HAP-1 (cell line): ENCODE measurements around the gene LCN12.

Experiments used
- DNase-seq, 2 experiments: peaks; one replicate each; pipeline ENCODE4 v3.0.0-alpha.2; 2016 to 2020; ENCODE audit warnings: low spot score in 2 of 2
- H3K27me3 ChIP-seq: fragments of 250-450 bp; sonication (Bioruptor Pico); 2 replicates; pipeline ENCODE4 v1.5.1; 2020; ENCODE audit warnings: low read depth, mild to moderate bottlenecking, moderate library complexity
- H3K36me3 ChIP-seq: fragments of 250-450 bp; sonication (Bioruptor Pico); replicated peaks from 2 replicates; pipeline ENCODE4 v1.5.1; 2020; ENCODE audit warnings: mild to moderate bottlenecking
- H3K4me1 ChIP-seq: fragments of 250-450 bp; sonication (Bioruptor Pico); 2 replicates; pipeline ENCODE4 v1.5.1; 2020; ENCODE audit warnings: mild to moderate bottlenecking
- H3K4me3 ChIP-seq: fragments of 250-450 bp; sonication (Bioruptor Pico); 2 replicates; pipeline ENCODE4 v1.5.1; 2020; ENCODE audit warnings: mild to moderate bottlenecking, moderate library complexity
- H3K9me3 ChIP-seq: fragments of 250-450 bp; sonication (Bioruptor Pico); 2 replicates; pipeline ENCODE4 v1.5.1; 2020; ENCODE audit warnings: mild to moderate bottlenecking, moderate library complexity
- in situ Hi-C: fragments of 300-500 bp; cut with MboI; formaldehyde crosslinking; loops from 3 replicates; pipeline ENCODE4 v1.14.3; 2020; ENCODE audit warnings: low sequenced_read_pairs, inconsistent platforms, mixed read lengths

The LCN12 gene

DNA sequence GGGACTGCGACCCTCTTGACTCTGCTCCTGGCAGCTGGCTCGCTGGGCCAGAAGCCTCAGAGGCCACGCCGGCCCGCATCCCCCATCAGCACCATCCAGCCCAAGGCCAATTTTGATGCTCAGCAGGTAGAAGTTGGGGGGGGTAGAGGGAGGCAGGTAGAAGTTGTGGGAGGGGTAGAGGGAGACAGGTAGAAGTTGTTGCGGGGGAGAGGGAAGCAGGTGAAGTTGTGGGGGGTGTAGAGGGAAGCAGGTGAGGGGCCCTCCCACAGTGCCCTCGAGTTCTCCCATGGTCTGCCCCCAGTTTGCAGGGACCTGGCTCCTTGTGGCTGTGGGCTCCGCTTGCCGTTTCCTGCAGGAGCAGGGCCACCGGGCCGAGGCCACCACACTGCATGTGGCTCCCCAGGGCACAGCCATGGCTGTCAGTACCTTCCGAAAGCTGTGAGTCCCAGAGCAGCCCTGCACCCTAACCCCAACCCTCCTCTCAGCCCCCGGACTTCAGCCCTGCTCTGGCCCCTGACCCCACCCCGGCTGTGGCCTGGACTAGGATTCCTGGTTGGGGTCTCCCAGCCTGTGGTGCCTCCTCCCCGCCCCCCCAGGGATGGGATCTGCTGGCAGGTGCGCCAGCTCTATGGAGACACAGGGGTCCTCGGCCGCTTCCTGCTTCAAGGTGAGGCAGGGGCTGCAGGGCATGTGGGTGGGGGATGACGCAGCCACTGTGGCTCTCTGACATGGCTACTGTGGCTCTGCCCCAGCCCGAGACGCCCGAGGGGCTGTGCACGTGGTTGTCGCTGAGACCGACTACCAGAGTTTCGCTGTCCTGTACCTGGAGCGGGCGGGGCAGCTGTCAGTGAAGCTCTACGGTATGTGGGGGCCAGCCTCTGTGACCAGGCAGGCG, 6.5 kb upstream of the LCN12 start:
- in situ Hi-C loops, result no loop called here
- H3K9me3 ChIP-seq, result no peaks in the 10 kb centered on the region
- peaks cover 25% of the 10 kb centered on the region for H3K4me1 ChIP-seq
- H3K36me3 ChIP-seq, result peaks cover 24% of the 10 kb centered on the region
- H3K27me3 ChIP-seq, result no peaks in the 10 kb centered on the region
- H3K4me3 ChIP-seq, result no peak overlapping the region
- DNase-seq, result no peak

DNA sequence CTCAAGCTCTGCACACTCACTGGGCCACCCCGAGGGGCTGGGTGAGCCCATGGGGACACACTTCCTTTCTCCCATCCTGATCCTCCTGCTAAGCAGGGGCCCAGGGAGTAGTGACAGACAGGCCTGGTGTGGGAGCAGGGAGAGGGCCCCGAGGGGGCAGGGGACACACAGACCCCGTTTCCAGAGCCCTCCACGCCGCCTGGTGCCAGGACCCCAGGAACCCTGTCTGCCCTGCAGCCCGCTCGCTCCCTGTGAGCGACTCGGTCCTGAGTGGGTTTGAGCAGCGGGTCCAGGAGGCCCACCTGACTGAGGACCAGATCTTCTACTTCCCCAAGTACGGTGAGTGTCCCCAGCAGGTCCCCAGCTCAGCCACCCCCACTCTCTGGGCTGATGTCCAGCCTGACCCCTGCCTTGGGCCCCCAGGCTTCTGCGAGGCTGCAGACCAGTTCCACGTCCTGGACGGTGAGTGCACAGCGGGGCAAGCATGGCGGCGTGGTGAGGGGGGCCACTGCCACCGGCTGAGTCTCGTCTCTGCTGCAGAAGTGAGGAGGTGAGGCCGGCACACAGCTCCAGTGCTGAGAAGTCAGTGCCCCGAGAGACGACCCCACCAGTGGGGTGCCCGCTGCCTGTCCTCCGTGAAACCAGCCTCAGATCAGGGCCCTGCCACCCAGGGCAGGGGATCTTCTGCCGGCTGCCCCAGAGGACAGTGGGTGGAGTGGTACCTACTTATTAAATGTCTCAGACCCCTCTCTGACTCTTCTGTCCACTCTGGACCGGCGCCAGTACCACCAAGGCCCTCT, 5.6 kb upstream of the LCN12 start:
- no peak for DNase-seq
- no peak overlapping the region for H3K4me3 ChIP-seq
- no peaks in the 10 kb centered on the region for H3K9me3 ChIP-seq
- no peaks in the 10 kb centered on the region for H3K27me3 ChIP-seq
- H3K36me3 ChIP-seq, result peaks cover 15% of the 10 kb centered on the region
- in situ Hi-C loops, result no loop called here
- H3K4me1 ChIP-seq, result peaks cover 25% of the 10 kb centered on the region

DNA sequence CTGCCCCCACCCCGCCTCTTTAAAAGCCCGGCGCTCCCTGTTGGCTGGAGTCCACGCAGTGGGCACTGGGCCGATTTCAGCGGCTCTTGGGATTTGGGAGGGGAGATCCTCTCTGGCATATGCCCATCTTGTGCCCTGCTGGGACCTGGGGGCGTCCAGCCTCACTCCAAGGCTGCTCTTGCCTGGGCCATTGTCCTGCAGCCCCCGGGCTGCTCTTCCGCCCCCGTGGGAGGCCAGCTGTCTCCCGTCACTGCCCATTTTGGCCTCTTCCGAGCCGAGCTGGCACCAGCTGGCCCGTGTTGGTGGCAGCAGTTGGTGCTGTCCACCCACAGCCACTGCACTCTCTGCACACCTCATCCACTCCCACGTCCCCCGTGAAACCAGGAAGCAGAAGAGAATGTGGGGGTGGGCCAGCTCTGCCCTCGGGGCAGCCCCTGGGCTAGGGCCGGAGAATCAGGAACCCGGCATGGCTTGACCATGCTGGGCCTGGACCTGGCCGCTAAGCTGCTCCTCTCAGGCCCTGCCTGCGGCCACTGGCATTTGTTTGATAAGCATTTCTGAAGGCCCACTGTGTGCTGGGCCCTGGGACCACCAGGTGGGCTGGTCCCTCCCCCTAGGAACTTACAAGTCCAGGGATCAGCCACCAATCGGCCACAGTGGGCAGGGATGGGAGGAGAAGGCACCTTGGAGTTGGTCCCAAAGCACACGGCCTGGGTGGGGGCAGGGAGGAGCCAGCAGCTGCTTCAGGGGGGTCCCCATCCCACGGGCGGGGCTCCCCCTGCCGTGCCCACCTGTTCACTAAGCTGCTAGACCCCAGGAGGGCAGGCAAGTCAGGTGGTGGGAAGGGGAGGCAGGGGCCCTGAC, 4.8 kb upstream of the LCN12 start:
- Histone ChIP-seq H3K4me1 (peaks cover 25% of the 10 kb centered on the region), H3K27me3 (no peaks in the 10 kb centered on the region), H3K36me3 (peaks cover 7% of the 10 kb centered on the region), H3K9me3 (no peaks in the 10 kb centered on the region), H3K4me3 (no peak overlapping the region)
- no peak for DNase-seq
- in situ Hi-C loops, result no loop called here

DNA sequence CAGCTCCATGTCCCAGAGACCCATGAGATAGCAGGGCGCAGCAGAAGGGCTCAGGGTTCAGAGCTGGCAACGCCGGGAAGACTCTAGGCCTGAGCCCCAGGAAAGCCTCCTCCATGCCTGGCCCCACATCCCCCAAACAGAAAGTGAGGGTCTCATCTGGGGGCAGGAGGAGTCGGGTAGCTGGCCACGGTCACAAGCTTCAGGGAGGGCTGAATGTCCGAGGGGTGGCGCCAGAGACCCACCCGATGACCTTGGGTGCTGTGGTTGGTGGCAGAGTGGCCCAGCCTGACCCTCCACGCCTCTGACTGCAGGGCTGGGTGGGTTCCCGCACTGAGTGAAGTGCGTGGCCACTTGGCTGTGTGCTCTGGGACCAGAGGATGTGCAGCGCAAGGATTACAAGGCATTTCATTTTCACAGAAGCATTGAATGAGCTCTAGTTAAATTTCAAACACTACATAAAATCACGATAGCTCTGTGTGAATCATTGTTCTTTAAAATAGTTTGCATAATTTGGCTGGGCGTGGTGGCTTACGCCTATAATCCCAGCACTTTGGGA, 4.0 kb upstream of the LCN12 start:
- no peaks in the 10 kb centered on the region for H3K9me3 ChIP-seq
- H3K27me3 ChIP-seq, result no peaks in the 10 kb centered on the region
- H3K4me3 ChIP-seq, result no peak overlapping the region
- peaks cover 25% of the 10 kb centered on the region for H3K4me1 ChIP-seq
- no peaks in the 10 kb centered on the region; the same call in 1 of the 2 replicates for H3K36me3 ChIP-seq
- in situ Hi-C loops, result no loop called here
- peak; percentile 65 to 78 for DNase-seq

DNA sequence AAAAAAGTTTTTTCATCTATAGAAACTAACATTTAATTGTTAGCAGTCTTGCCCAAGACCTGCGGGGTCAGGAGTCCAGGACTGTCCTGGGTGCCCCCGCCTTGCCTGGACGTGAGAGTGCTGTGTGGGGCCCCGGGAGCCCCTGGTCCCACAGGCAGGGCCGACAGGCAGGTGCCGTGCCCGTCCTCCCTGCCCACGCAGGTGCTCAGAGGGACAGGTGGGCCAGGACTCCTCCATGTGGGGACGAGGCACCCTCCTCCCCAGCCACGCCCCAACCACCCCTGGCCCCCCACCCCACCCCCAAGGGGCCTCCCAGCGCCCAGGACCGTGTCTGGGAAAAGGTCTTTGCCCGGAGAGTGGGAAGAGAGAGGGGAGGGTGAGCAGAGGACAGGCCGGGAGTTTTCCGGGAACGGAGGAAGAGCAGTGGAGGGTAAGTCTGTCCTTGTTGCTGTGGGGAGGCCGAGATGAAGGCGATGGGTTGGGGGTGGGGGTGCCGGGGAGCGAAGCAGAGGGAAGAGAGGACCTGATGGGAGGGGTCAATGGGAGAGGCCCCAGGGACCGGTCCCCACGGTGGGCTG, 2.7 kb upstream of the LCN12 start:
- peak overlapping the region; percentile 54 for H3K4me3 ChIP-seq
- no peaks in the 10 kb centered on the region for H3K36me3 ChIP-seq
- in situ Hi-C loops, result no loop called here
- DNase-seq, result no peak
- no peaks in the 10 kb centered on the region for H3K9me3 ChIP-seq
- no peaks in the 10 kb centered on the region for H3K27me3 ChIP-seq
- peaks cover 25% of the 10 kb centered on the region for H3K4me1 ChIP-seq

DNA sequence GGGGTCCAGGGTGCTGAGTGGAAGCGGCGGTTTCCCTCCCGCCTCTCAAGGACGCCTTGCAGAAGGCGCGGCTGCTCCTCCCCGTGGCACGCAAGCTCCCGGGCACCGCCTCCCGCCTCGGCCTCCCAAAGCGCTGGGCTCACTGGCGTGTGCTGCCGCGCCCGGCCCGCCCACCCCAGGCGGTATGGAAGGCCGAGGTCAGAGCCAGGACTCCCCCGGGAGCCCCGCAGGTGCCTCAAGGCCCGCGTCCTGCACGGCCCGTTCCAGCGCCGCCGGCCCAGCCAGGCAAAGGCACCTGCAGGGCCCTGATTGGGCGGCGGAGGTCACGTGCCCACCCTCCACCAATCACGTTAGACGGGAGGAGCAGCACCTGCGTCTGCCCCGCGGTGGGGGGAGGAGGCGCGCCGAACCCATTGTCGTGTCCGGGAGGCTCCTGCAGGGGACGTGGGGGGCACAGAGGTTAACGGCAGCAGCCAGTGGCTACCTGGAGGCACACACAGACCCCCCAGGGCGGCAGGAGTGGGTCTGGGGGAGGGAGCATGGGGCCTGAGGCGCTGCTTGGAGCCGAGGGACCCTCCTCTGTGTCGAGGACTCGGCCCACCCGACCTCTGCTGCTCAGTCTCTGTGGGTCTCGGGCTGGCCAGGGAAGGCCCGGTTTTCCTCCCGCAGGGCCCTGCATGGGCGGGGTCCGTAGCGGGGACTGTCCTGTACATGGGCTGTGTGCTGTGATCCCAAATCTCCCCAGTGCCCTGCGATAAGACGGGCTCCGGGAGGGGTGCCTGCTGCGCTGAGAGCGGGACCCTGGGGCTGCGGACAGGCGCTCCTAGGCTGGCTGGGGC, 2.0 kb upstream of the LCN12 start:
- Histone ChIP-seq H3K9me3 (no peaks in the 10 kb centered on the region), H3K4me3 (peak overlapping the region; percentile 54), H3K4me1 (peaks cover 22% of the 10 kb centered on the region), H3K36me3 (no peaks in the 10 kb centered on the region), H3K27me3 (no peaks in the 10 kb centered on the region)
- in situ Hi-C loops, result no loop called here
- DNase-seq, result peak; percentile 89 to 98

DNA sequence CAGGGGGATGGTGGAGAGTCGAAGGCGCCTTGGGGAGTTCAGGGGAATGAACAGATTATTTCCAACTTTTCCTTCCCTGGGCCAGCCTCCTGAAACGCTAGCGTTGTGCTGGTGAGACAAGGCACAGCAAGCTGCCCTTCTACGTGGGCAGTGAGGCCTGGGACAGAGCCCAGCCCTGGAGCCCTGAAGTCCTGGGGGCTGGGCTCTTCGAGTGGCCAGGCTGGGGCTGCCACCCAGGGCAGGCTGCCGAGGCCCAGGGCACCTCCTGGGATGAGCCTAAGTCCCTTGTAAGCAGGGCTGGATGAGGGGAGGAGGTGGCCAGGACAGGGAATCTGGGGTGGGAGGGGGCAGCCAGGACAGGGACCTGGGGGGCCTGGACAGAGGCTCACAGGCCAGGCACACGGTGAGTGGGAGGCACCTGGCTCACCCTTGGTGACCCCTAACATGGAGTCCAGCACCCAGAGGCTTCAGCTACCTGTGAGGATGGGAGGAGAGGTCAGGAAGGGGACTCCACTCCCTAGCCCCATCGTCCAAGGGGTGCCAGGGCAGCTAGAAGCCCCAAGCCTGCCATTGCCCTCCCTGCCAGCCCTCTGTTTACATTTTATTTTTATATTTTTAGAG, 1.3 kb upstream of the LCN12 start:
- DNase-seq, result no peak
- Histone ChIP-seq H3K4me1 (peaks cover 22% of the 10 kb centered on the region), H3K4me3 (peak overlapping the region; percentile 54), H3K36me3 (no peaks in the 10 kb centered on the region), H3K9me3 (no peaks in the 10 kb centered on the region), H3K27me3 (no peaks in the 10 kb centered on the region)
- in situ Hi-C loops, result no loop called here

DNA sequence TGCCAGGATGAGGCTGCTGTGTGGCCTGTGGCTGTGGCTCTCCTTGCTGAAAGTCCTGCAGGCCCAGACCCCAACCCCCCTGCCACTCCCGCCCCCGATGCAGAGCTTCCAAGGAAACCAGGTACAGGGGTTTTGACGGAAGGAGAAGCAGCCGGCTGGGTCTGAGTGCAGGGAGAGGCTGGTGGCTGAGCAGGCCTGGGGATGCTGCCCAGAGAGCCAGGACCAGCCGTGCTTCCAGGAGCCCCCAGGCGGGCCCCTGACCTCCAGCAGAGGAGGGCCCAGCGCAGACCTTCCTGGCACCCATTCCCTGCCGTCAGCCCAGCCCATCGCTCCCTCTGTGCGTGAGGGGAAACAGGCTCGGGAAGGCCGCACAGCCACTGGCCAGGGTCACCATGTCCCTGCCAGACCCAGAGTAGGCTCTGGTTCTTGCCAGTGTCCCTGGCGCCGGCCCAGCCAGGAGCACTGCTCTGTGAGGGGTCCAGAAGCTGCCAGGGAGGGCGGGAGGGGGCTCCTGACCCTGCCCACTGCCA, 313 bp downstream of the LCN12 start:
- no peak for DNase-seq
- in situ Hi-C loops, result no loop called here
- Histone ChIP-seq H3K9me3 (no peaks in the 10 kb centered on the region; the same call in 1 of the 2 replicates), H3K27me3 (no peaks in the 10 kb centered on the region), H3K36me3 (no peaks in the 10 kb centered on the region), H3K4me1 (peaks cover 22% of the 10 kb centered on the region), H3K4me3 (no peak overlapping the region)

DNA sequence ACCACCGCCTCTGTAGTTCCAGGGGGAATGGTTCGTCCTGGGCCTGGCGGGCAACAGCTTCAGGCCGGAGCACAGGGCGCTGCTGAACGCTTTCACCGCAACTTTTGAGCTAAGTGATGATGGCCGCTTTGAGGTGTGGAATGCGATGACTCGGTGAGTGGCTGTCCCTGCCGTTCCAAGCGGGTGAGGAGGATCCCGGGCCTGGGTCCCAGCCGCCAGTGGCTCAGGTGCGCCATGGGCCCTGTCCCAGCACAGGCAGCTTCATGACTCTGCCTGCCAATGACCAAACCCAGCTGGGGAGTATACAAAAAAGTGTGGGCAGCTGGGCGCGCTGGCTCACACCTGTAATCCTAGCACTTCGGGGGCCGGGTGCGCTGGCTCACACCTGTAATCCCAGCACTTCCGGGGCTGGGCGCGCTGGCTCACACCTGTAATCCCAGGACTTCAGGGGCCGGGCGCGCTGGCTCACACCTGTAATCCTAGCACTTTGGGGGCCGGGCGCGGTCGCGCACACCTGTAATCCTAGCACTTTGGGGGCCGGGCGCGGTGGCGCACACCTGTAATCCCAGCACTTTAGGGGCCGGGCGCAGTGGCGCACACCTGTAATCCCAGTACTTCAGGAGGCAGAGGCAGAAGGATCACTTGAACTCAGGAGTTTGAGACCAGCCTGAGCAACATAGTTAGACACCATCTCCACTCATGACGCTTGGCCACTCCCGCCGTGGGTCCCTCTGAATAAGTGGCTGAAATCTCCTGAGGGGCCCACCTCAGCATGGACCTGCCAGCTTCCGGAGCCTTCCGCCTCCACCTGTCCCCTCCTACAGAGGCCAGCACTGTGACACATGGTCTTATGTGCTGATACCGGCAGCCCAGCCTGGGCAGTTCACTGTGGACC, 1.1 kb downstream of the LCN12 start:
- Histone ChIP-seq H3K4me1 (peaks cover 17% of the 10 kb centered on the region), H3K27me3 (no peaks in the 10 kb centered on the region), H3K4me3 (no peak overlapping the region), H3K36me3 (no peaks in the 10 kb centered on the region), H3K9me3 (no peaks in the 10 kb centered on the region; the same call in 1 of the 2 replicates)
- in situ Hi-C loops, result no loop called here
- no peak for DNase-seq

DNA sequence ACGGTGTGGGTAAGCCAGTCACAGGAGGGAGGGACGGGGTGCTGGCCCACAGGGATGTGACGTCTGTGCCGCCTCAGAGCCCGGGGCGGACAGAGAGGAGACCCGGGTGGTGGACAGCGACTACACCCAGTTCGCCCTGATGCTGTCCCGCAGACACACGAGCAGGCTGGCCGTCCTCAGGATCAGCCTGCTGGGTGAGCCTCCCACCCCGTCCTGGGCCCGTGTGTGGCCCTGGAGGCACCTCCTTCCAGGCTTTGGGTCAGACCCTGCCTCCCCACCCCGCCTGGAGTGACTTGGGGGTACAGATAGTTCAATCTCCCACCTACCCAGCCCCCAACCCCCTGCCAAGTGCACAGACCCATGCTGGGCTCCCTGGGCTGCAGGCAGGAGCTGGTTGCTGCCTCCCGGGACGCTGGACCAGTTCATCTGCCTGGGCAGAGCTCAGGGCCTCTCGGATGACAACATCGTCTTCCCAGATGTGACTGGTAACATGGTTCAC, 1.7 kb downstream of the LCN12 start:
- H3K4me1 ChIP-seq, result peaks cover 10% of the 10 kb centered on the region
- in situ Hi-C loops, result no loop called here
- H3K4me3 ChIP-seq, result no peak overlapping the region
- H3K27me3 ChIP-seq, result no peaks in the 10 kb centered on the region
- DNase-seq, result no peak
- H3K9me3 ChIP-seq, result no peaks in the 10 kb centered on the region; the same call in 1 of the 2 replicates
- H3K36me3 ChIP-seq, result no peaks in the 10 kb centered on the region
